CD8-positive, alpha-beta memory T cell (primary cell): ENCODE data around the gene SRGN. TPM values are rescaled to one million over a fixed set of nuclear protein-coding genes. Genes with fewer than 3 reads are reported as not detected.

Experiments used
- CTCF ChIA-PET: fragments of 350-600 bp; sonication (Branson Sonifier 250); formaldehyde crosslinking; loops from one replicate; lab custom pipeline; 2021; ENCODE audit warnings: antibody characterized with exemption; lab: Charles Lee
- POLR2A ChIA-PET: fragments of 350-600 bp; sonication (Branson Sonifier 250); formaldehyde crosslinking; loops from one replicate; lab custom pipeline; 2021; ENCODE audit warnings: antibody characterized with exemption; lab: Charles Lee
- DNase-seq, 5 donors: peaks; one replicate each; pipeline versions ENCODE4 v3.0.0 to v3.0.0-alpha.2; 2020 to 2022; ENCODE audit warnings: mixed read lengths in 1 of 5
- H3K27ac ChIP-seq: one replicate; pipeline ENCODE4 v1.7.0; 2013; ENCODE audit warnings: low read depth, mild to moderate bottlenecking, low read length, moderate library complexity
- H3K27me3 ChIP-seq: 2 replicates; pipeline ENCODE4 v1.7.0; 2013; ENCODE audit warnings: low read length, mild to moderate bottlenecking; ENCODE audit not compliant: insufficient read depth, poor library complexity, severe bottlenecking
- H3K36me3 ChIP-seq: 2 replicates; pipeline ENCODE4 v1.7.0; 2013; ENCODE audit warnings: mild to moderate bottlenecking, low read length, moderate library complexity; ENCODE audit not compliant: insufficient read depth
- H3K4me1 ChIP-seq: 2 replicates; pipeline ENCODE4 v1.7.0; 2013; ENCODE audit warnings: mild to moderate bottlenecking, low read length, moderate library complexity; ENCODE audit not compliant: insufficient read depth
- H3K4me3 ChIP-seq: 2 replicates; pipeline ENCODE4 v1.7.0; 2013; ENCODE audit warnings: mild to moderate bottlenecking, low read length
- H3K9me3 ChIP-seq: 2 replicates; pipeline ENCODE4 v1.7.0; 2013; ENCODE audit warnings: mild to moderate bottlenecking, low read length
- H3K27ac Mint-ChIP-seq, 8 donors: one replicate each; pipeline ENCODE4 v1.8.0; 2020 to 2021; ENCODE audit warnings: mixed read lengths in 8 of 8, mild to moderate bottlenecking in 6 of 8, inconsistent platforms in 3 of 8, moderate library complexity in 3 of 8
- H3K27me3 Mint-ChIP-seq, 2 donors: one replicate each; pipeline ENCODE4 v1.8.0; 2020 to 2021; ENCODE audit warnings: mixed read lengths in 2 of 2, mild to moderate bottlenecking in 1 of 2, moderate library complexity in 1 of 2
- H3K36me3 Mint-ChIP-seq, 3 donors: one replicate each; pipeline ENCODE4 v1.8.0; 2020 to 2021; ENCODE audit warnings: mixed read lengths in 3 of 3, inconsistent platforms in 1 of 3, mild to moderate bottlenecking in 1 of 3
- H3K4me1 Mint-ChIP-seq, 3 donors: one replicate each; pipeline ENCODE4 v1.8.0; 2020 to 2021; ENCODE audit warnings: mixed read lengths in 3 of 3, inconsistent platforms in 1 of 3, mild to moderate bottlenecking in 1 of 3
- H3K4me3 Mint-ChIP-seq, 7 donors: one replicate each; pipeline ENCODE4 v1.8.0; 2020 to 2021; ENCODE audit warnings: mixed read lengths in 7 of 7, mild to moderate bottlenecking in 6 of 7, moderate library complexity in 4 of 7, inconsistent platforms in 2 of 7
- H3K9me3 Mint-ChIP-seq, 5 donors: one replicate each; pipeline ENCODE4 v1.8.0; 2020 to 2022; ENCODE audit warnings: mixed read lengths in 5 of 5, mild to moderate bottlenecking in 3 of 5, moderate library complexity in 2 of 5, inconsistent platforms in 1 of 5
- polyA plus RNA-seq: library from polyadenylated mRNA; unstranded; fragments of 300-500 nt; fragmentation: Illumina TruSeq; gene quantifications from one replicate; pipeline ENCODE4 v1.2.3, GENCODE V29; 2021
- total RNA-seq, 2 experiments: library from RNA; stranded (reverse); gene quantifications; one replicate each; pipeline ENCODE4 v1.2.3, GENCODE V29; 2021

Gene SRGN
- total and polyA plus RNA-seq, 3 experiments from 2014 or later, result 274 to 662 (median 659) TPM

DNA sequence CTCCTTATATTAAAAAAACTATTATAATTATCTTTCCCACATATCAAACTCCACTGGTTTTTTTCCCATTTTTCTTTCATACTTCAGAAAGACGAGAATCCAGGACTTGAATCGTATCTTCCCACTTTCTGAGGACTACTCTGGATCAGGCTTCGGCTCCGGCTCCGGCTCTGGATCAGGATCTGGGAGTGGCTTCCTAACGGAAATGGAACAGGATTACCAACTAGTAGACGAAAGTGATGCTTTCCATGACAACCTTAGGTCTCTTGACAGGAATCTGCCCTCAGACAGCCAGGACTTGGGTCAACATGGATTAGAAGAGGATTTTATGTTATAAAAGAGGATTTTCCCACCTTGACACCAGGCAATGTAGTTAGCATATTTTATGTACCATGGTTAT lies 15.9 kb downstream of the SRGN start:
- ChIA-PET CTCF (no interaction called here), POLR2A (no interaction called here)
- H3K4me1 ChIP-seq, result peaks cover 13% of the 10 kb centered on the region
- no peaks in the 10 kb centered on the region for H3K27me3 ChIP-seq
- peaks cover 22% of the 10 kb centered on the region for H3K36me3 ChIP-seq
- no peaks in the 10 kb centered on the region for H3K9me3 Mint-ChIP-seq
- no peak overlapping the region for H3K27ac ChIP-seq
- peaks cover 7 to 66% (median 18%) of the 10 kb centered on the region in 3 donors for H3K36me3 Mint-ChIP-seq
- H3K4me3 Mint-ChIP-seq, result no peak overlapping the region
- peaks cover 26 to 47% (median 30%) of the 10 kb centered on the region in 3 donors for H3K4me1 Mint-ChIP-seq
- no peaks in the 10 kb centered on the region for H3K9me3 ChIP-seq
- no peak overlapping the region for H3K4me3 ChIP-seq
- DNase-seq, result no peak
- no peaks in the 10 kb centered on the region for H3K27me3 Mint-ChIP-seq
- H3K27ac Mint-ChIP-seq, result peak overlapping the region in 3 of 8 donors; percentile 17 to 46 (median 43)

DNA sequence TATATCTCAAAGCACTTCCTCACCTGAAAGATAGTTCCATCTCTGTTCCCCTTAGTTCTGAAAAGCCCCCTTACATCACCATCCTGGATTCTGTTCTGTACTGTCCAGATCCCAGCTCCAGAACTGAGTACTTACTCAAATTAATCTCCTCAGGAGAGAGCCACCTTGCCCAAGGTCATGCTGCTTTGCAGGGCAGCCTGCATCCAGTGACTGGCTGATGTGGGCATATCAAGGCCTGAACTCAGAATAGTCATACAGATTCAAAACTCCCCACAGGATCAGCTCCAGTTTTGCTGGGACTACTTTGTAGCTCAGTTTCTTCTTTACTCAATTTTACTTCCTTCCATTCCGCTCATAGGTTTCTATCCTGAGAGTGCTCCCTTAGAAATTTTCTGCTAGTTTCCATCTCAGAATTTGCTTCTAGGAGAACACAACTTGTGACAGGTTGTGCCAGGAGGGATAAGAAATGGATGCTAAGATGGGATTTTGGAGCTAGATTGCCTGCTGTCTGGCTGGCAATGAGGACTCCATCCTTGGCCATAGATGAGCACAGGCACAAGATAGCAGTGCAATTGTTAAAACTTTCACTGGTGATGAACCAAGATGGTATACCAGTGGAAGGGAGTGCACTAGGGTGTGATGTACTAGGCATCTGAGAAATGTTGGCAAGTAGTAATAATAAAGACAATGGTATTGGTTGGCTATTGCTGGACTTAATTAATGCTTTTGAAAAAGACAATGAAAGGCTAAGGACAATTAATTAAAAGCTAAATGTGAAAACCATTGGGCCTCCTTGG lies 17.3 kb downstream of the SRGN start:
- Histone ChIP-seq H3K4me3 (no peak overlapping the region), H3K4me1 (peaks cover 13% of the 10 kb centered on the region), H3K27me3 (no peaks in the 10 kb centered on the region), H3K9me3 (no peaks in the 10 kb centered on the region), H3K27ac (no peak overlapping the region), H3K36me3 (peaks cover 22% of the 10 kb centered on the region)
- ChIA-PET POLR2A (no interaction called here), CTCF (interaction anchor here (1.0 kb wide), 2 partner anchors 8 to 11 kb away, joined by 3 read pairs; no protein-coding TSS in a partner anchor)
- H3K27ac Mint-ChIP-seq, result peak overlapping the region in 6 of 8 donors; percentile 2 to 89 (median 60)
- H3K9me3 Mint-ChIP-seq, result no peaks in the 10 kb centered on the region
- H3K4me3 Mint-ChIP-seq, result no peak overlapping the region
- H3K4me1 Mint-ChIP-seq, result peaks cover 24 to 35% (median 30%) of the 10 kb centered on the region in 3 donors
- H3K27me3 Mint-ChIP-seq, result no peaks in the 10 kb centered on the region
- no peak for DNase-seq
- peaks cover 7 to 54% (median 18%) of the 10 kb centered on the region in 3 donors for H3K36me3 Mint-ChIP-seq

DNA sequence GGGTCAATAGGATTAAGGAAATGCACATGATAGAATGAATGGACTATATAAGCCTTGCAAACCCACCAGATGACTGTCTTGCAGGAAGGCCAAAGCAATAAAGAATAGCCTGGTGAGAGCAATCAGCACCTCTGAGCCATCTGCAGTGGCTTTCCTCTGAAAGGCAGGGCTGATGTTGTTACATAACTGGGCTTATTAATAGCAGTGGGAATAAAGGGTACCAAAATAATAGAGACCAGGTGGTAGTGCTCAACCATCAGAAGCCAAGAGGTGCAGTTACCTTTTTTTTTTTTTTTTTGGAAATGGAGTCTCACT lies 19.2 kb downstream of the SRGN start:
- Histone ChIP-seq H3K27me3 (no peaks in the 10 kb centered on the region), H3K4me3 (no peak overlapping the region), H3K9me3 (no peaks in the 10 kb centered on the region), H3K36me3 (peaks cover 21% of the 10 kb centered on the region), H3K27ac (no peak overlapping the region), H3K4me1 (peaks cover 2% of the 10 kb centered on the region)
- H3K36me3 Mint-ChIP-seq, result peaks cover 7 to 35% (median 10%) of the 10 kb centered on the region in 3 donors
- no peaks in the 10 kb centered on the region for H3K9me3 Mint-ChIP-seq
- H3K4me1 Mint-ChIP-seq, result peaks cover 6 to 17% (median 16%) of the 10 kb centered on the region in 3 donors
- H3K27me3 Mint-ChIP-seq, result no peaks in the 10 kb centered on the region
- no peak for DNase-seq
- peak overlapping the region in 3 of 8 donors; percentile 22 to 80 (median 77) for H3K27ac Mint-ChIP-seq
- CTCF ChIA-PET, result no interaction called here
- H3K4me3 Mint-ChIP-seq, result no peak overlapping the region
- POLR2A ChIA-PET, result no interaction called here

DNA sequence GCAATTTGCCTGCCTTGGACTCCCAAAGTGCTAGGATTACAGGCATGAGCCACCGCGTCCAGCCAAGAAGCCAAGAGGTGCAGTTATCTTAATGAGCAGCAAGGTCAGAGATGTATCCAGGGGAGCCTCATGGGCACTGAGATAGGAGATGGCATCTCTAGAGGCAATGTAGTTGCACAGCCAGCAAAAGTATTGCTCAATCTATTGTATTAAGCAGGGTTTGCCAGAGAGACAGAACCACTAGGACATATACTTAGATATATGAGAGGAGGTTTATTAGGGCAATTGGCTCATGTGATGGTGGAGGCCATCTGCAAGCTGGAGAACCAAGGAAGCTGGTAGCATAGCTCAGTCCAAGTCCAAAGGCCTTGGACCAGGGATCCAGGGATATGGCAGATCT lies 19.8 kb downstream of the SRGN start:
- H3K9me3 Mint-ChIP-seq, result no peaks in the 10 kb centered on the region
- no peaks in the 10 kb centered on the region for H3K4me1 ChIP-seq
- peaks cover 7 to 30% (median 10%) of the 10 kb centered on the region in 3 donors for H3K36me3 Mint-ChIP-seq
- no peaks in the 10 kb centered on the region for H3K9me3 ChIP-seq
- H3K27ac Mint-ChIP-seq, result no peak overlapping the region
- H3K27me3 Mint-ChIP-seq, result no peaks in the 10 kb centered on the region
- H3K4me3 Mint-ChIP-seq, result no peak overlapping the region
- H3K27ac ChIP-seq, result no peak overlapping the region
- no peaks in the 10 kb centered on the region for H3K27me3 ChIP-seq
- peaks cover 0 to 11% (median 10%) of the 10 kb centered on the region in 3 donors for H3K4me1 Mint-ChIP-seq
- POLR2A ChIA-PET, result no interaction called here
- DNase-seq, result no peak
- H3K36me3 ChIP-seq, result peaks cover 17% of the 10 kb centered on the region
- CTCF ChIA-PET, result no interaction called here
- no peak overlapping the region for H3K4me3 ChIP-seq

DNA sequence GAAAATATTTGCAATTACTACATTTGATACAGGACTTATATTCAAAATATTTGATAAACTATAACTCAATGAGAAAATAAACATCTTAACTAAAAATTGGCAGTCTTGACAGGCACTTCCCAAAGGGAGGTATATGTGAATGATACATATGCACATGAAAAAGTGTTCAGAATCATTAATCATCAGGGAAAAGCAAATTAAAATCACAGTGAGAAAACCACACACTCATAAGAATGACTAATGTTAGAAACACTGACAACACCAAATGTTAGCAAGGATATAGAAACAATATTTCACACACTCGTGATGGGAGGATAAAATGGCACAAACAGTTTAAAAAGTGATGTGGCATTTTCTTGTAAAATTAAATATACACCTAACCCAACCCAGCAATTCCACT lies 32.0 kb downstream of the SRGN start:
- ChIA-PET POLR2A (no interaction called here), CTCF (no interaction called here)
- H3K27ac ChIP-seq, result no peak overlapping the region
- no peak for DNase-seq
- no peaks in the 10 kb centered on the region for H3K9me3 ChIP-seq
- no peaks in the 10 kb centered on the region for H3K27me3 ChIP-seq
- peaks cover 7% of the 10 kb centered on the region for H3K4me1 ChIP-seq
- Mint-ChIP-seq H3K4me1 (peaks cover 9 to 10% (median 10%) of the 10 kb centered on the region in 3 donors), H3K27ac (peak overlapping the region in 1 of 8 donors; percentile 35), H3K36me3 (peaks cover 0 to 10% (median 0%) of the 10 kb centered on the region in 3 donors), H3K27me3 (no peaks in the 10 kb centered on the region), H3K4me3 (no peak overlapping the region), H3K9me3 (no peaks in the 10 kb centered on the region)
- H3K4me3 ChIP-seq, result no peak overlapping the region
- H3K36me3 ChIP-seq, result no peaks in the 10 kb centered on the region

DNA sequence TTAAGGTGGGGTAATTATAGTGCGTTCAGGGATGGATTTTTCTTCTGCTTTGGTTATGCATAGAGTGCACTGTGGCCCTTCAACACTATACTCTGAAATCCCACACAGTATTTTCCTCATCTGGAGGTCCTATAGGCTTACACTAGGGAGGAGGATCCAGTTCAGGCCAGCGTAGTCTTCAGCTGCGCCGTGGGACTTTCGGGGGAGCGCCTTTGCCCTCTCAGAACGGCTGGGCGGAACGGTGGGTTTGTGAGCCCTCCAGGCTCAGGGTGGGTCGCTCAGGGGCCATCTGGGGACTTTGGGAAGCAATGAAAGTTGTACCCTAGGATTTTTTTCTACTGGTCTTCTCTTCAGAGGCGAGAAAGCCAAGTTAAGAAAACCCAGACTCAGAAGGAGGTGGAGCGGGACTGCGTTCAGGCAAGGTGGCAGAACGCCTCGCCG lies 35.4 kb downstream of the SRGN start:
- Mint-ChIP-seq H3K36me3 (peaks cover 0 to 11% (median 0%) of the 10 kb centered on the region in 3 donors), H3K9me3 (no peaks in the 10 kb centered on the region), H3K27me3 (no peaks in the 10 kb centered on the region), H3K4me1 (peaks cover 24 to 30% (median 29%) of the 10 kb centered on the region in 3 donors), H3K27ac (peak overlapping the region; percentile 88 to 98 (median 97)), H3K4me3 (peak overlapping the region; percentile 91 to 98 (median 92))
- H3K27me3 ChIP-seq, result no peaks in the 10 kb centered on the region
- DNase-seq, result no peak
- POLR2A ChIA-PET, result no interaction called here
- peak overlapping the region; percentile 97 for H3K27ac ChIP-seq
- H3K36me3 ChIP-seq, result no peaks in the 10 kb centered on the region
- CTCF ChIA-PET, result interaction anchor here (2.4 kb wide), 1 partner anchor 31 kb away, joined by 8 read pairs; no protein-coding TSS in a partner anchor
- H3K9me3 ChIP-seq, result no peaks in the 10 kb centered on the region
- H3K4me3 ChIP-seq, result peak overlapping the region; percentile 88
- H3K4me1 ChIP-seq, result peaks cover 23% of the 10 kb centered on the region

DNA sequence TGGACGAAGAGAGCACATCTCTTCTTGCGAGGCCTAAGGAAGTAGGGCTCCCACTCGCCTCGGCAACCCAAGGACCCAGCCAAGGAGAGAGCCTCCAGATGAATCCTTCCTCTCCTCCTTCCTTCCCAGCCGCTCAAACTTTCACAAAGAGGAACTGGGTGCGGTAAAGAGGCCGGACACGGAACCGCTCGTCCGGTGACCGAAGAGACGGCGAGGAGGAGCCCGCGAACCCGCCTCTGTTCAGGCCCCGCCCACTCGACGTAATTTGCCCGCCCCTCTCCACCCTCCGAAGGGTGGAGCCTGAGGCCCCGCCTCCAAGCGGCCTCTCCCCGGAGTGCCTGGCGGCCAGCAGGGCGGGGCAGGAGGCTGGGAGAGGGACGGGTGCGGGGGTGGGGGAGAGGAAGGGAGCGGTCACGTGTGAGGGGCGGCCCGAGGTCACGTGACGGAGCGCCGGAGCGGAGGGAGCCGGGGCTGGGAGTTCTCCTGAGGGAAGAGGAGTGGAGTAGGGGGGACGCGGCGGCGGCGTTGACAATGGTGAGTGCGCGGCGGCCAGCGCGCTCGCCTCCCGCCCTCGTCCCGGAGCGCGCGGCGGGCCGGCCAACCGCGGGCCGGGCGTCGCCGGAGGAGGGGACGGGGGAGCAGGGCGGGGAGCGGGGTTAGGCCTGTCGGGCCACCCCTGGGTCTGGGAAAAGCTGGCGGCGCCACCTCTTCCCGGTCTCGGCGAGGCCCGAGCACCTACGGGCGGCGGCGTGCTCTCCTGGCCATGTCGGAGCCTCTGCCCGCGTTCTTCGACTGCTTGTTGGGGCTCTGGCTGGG lies 36.1 kb downstream of the SRGN start, which contains the start of gene VPS26A:
Gene VPS26A, plus strand, starts transcription at position 432 of the 816 bp plus-strand sequence. Its CDS starts 100 bp downstream, at position 532.
- H3K27ac ChIP-seq, result peak within 1 kb of the TSS; percentile 97
- no peaks in the 10 kb centered on the region for H3K9me3 Mint-ChIP-seq
- POLR2A ChIA-PET, result interaction anchor here (1.1 kb wide), 3 partner anchors 14 to 135 kb away, joined by 3 to 4 read pairs (median 4); partner anchors contain the start of gene KIFBP

More for the DNA sequence above, 36.1 kb downstream of the SRGN start, which contains the start of gene VPS26A:
- peak within 1 kb of the TSS; percentile 88 to 98 (median 97) for H3K27ac Mint-ChIP-seq
- peaks cover 0 to 11% (median 0%) of the 10 kb centered on the region in 3 donors for H3K36me3 Mint-ChIP-seq
- Histone ChIP-seq H3K9me3 (no peaks in the 10 kb centered on the region), H3K27me3 (no peaks in the 10 kb centered on the region), H3K4me1 (peaks cover 23% of the 10 kb centered on the region), H3K4me3 (peak within 1 kb of the TSS; percentile 88), H3K36me3 (no peaks in the 10 kb centered on the region)
- peak; percentile 98 to 99 (median 99) for DNase-seq
- CTCF ChIA-PET, result interaction anchor here (1.0 to 2.5 kb wide), 6 partner anchors 30 to 168 kb away, joined by 4 to 10 read pairs (median 6); partner anchors contain the start of gene DDX21
- peak within 1 kb of the TSS; percentile 91 to 98 (median 94) for H3K4me3 Mint-ChIP-seq
- no peaks in the 10 kb centered on the region for H3K27me3 Mint-ChIP-seq
- H3K4me1 Mint-ChIP-seq, result peaks cover 26 to 34% (median 30%) of the 10 kb centered on the region in 3 donors
